ENCODE results near the gene MN1. TPM values are rescaled to one million over a fixed set of nuclear protein-coding genes. Genes with fewer than 3 reads are reported as not detected.

Gene MN1
- total RNA-seq, 4 donors from 2014 or later = 0.53 to 2.8 (median 1.5) TPM

DNA sequence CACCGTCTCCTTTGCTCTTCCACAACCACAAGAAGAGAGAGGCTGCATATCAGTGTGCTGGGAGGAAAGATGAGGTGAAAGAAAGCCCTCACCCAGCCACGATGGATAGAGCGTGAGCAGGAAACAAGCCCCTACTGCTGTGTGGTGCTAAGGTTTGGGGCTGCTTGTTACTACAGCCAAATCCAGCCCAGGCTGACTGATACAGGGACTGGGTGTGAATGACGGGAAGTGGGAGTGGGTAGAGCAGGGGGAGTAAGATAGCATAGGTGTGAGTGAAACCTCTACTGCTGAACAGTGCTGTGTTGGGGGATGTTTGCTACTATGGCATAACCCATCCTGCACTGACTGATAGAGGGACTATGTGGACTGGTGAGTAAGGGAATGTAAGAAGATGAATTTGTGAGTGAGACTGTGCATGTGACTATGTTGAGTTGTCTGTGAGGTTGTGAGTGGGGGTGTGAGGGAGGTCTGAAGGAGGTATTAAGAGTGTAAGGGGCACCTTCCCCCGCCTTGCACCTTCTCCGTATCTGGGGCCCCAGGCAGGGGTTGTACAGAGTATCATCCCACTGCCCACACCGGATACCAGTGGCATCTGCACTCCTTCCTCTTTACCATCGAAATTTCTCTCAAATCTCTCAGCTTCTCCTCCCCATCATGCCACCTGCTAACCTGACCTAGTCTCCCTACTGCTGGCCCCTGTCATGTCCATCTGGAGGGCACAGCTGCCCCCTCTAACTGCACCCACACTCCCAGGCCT lies 91.5 kb downstream of the MN1 start:
- Histone ChIP-seq H3K27me3 (no peaks in the 10 kb centered on the region), H3K9me3 (no peaks in the 10 kb centered on the region), H3K27ac (no peak overlapping the region), H3K4me1 (no peaks in the 10 kb centered on the region), H3K4me3 (no peak overlapping the region), H3K36me3 (no peaks in the 10 kb centered on the region)
- DNase-seq = no peak
- TF ChIP-seq POLR2A (IDR thresholded peaks at IDR 0.05) = no peak
- TF ChIP-seq, protein P1, sequence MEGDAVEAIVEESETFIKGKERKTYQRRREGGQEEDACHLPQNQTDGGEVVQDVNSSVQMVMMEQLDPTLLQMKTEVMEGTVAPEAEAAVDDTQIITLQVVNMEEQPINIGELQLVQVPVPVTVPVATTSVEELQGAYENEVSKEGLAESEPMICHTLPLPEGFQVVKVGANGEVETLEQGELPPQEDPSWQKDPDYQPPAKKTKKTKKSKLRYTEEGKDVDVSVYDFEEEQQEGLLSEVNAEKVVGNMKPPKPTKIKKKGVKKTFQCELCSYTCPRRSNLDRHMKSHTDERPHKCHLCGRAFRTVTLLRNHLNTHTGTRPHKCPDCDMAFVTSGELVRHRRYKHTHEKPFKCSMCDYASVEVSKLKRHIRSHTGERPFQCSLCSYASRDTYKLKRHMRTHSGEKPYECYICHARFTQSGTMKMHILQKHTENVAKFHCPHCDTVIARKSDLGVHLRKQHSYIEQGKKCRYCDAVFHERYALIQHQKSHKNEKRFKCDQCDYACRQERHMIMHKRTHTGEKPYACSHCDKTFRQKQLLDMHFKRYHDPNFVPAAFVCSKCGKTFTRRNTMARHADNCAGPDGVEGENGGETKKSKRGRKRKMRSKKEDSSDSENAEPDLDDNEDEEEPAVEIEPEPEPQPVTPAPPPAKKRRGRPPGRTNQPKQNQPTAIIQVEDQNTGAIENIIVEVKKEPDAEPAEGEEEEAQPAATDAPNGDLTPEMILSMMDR (IDR thresholded peaks at IDR 0.05) = no peak

DNA sequence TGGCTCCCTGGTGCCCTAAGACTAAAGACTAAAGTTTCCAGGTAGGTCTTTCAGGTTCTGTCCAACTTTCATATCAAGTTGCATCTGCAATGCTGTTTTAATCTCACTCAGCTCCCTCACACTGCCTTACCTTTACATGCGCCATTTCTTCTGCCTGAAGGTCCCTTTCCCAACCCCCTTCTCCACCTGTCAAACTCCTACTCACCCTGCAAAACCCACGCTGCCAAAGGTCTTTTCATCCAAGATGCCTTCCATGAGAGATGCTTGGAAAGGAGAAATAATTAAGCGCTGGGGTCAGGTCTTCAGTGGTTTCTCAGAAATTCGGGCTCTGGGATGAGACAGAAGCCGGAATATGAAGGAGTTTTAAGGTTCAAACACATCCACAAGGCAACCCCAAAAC lies 95.1 kb downstream of the MN1 start:
- Histone ChIP-seq H3K4me1 (no peaks in the 10 kb centered on the region), H3K4me3 (no peak overlapping the region), H3K27me3 (no peaks in the 10 kb centered on the region), H3K27ac (no peak overlapping the region), H3K9me3 (no peaks in the 10 kb centered on the region), H3K36me3 (no peaks in the 10 kb centered on the region)
- no peak for DNase-seq
- TF ChIP-seq, protein P1 (IDR thresholded peaks at IDR 0.05) = no peak
- no peak for TF ChIP-seq POLR2A (IDR thresholded peaks at IDR 0.05)

DNA sequence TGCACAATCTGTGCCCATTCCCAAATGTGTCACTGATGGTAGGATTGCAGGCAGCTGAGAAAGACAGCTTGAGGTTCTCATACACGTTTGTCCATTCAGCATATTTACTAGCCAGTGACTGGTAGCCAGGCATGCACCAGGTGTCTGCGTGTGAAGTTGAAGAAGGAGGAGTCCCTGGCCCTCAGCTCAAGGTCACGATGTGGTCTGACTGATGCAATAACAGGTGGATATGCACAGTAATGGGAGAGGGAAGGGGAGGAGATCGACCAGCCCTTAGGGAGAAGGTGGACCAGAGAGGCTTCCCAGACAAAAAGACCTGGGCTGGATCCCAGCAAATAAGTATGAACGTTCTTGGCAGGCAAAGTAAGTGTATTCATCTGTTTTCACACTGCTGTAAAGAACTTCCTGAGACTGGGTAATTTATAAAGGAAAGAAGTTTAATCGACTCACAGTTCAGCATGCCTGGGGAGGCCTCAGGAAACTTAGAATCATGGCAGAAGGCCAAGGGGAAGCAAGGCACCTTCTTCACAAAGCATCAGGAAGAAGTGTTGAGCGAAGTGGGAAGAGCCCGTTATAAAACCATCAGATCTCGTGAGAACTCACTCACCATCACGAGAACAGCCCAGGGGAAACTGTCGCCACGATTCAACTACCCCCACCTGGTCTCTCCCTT lies 96.0 kb downstream of the MN1 start:
- H3K9me3 ChIP-seq = no peaks in the 10 kb centered on the region

DNA sequence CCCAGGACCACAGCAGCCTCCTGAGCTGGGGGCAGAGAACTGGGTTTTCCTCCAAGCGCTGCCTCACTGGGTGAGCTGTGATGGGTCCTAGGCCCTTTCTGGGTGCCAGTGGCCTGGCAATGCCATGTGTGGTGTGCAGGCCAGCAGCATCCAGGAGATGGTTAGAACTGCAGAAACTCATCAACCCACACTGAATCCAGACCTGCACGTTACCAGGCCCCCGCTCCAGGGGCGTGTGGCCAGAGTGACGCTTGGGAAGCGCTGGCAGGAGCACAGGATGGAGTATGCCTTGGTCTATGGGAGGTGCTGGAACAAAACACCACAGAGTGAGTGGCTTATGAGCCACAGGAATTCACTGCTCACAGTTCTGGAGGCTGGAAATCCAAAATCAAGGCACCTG lies 97.0 kb downstream of the MN1 start:
- TF ChIP-seq, protein P1 (IDR thresholded peaks at IDR 0.05) = no peak
- no peak for TF ChIP-seq POLR2A (IDR thresholded peaks at IDR 0.05)
- Histone ChIP-seq H3K27me3 (no peaks in the 10 kb centered on the region), H3K36me3 (no peaks in the 10 kb centered on the region), H3K27ac (no peak overlapping the region), H3K4me1 (no peaks in the 10 kb centered on the region), H3K9me3 (no peaks in the 10 kb centered on the region), H3K4me3 (no peak overlapping the region)
- DNase-seq = no peak

More for the DNA sequence above, 96.0 kb downstream of the MN1 start:
- no peaks in the 10 kb centered on the region for H3K36me3 ChIP-seq
- TF ChIP-seq POLR2A (IDR thresholded peaks at IDR 0.05) = no peak
- TF ChIP-seq, protein P1 (IDR thresholded peaks at IDR 0.05) = no peak
- no peaks in the 10 kb centered on the region for H3K27me3 ChIP-seq
- no peak for DNase-seq
- H3K27ac ChIP-seq = no peak overlapping the region
- no peaks in the 10 kb centered on the region for H3K4me1 ChIP-seq
- no peak overlapping the region for H3K4me3 ChIP-seq

DNA sequence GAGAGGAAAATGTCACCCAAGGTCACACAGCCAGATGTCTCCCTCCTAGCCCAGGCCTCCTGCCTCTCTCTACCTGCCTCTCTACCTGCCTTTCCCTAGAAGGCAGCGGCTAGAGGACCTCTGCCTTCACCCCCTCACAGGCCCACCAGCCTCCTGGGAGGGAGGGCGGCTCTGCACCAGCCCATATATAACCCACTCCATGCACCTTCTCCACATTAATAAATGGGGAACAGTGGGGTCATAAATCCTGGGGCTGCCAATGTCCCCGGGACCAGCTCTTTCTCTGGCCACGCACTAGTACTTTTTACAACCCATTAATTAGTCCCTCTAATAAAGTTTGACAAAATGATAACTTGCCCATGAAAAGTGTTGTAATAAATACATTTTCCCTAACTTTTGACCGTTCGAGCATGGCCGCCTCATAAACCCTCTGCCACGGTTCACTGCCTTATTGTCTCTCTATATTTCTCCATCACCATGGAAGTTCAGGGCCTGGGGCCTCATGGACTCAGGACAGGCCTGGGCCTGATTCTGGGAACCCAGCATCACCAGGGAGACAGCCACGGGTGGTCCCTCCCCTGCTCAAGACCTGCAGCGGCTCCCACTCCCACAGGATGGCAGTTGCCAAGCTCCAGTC lies 102.1 kb downstream of the MN1 start:
- H3K27ac ChIP-seq = no peak overlapping the region
- peaks cover 0 to 9% (median 0%) of the 10 kb centered on the region in 4 donors for H3K9me3 ChIP-seq
- DNase-seq = no peak
- TF ChIP-seq, protein P1 (IDR thresholded peaks at IDR 0.05) = no peak
- no peak for TF ChIP-seq POLR2A (IDR thresholded peaks at IDR 0.05)
- H3K27me3 ChIP-seq = no peaks in the 10 kb centered on the region
- H3K4me3 ChIP-seq = no peak overlapping the region
- no peaks in the 10 kb centered on the region for H3K36me3 ChIP-seq
- H3K4me1 ChIP-seq = no peaks in the 10 kb centered on the region
